NCI-H146 treated with DMSO at 0.1 percent for 48 hours (cell line): Measurements from ENCODE around the gene MYO15B.

Source experiments
- DNase-seq: peaks from one replicate; lab custom pipeline; 2025; ENCODE audit not compliant: unreplicated experiment; lab: John Stamatoyannopoulos, UW

MYO15B gene

DNA sequence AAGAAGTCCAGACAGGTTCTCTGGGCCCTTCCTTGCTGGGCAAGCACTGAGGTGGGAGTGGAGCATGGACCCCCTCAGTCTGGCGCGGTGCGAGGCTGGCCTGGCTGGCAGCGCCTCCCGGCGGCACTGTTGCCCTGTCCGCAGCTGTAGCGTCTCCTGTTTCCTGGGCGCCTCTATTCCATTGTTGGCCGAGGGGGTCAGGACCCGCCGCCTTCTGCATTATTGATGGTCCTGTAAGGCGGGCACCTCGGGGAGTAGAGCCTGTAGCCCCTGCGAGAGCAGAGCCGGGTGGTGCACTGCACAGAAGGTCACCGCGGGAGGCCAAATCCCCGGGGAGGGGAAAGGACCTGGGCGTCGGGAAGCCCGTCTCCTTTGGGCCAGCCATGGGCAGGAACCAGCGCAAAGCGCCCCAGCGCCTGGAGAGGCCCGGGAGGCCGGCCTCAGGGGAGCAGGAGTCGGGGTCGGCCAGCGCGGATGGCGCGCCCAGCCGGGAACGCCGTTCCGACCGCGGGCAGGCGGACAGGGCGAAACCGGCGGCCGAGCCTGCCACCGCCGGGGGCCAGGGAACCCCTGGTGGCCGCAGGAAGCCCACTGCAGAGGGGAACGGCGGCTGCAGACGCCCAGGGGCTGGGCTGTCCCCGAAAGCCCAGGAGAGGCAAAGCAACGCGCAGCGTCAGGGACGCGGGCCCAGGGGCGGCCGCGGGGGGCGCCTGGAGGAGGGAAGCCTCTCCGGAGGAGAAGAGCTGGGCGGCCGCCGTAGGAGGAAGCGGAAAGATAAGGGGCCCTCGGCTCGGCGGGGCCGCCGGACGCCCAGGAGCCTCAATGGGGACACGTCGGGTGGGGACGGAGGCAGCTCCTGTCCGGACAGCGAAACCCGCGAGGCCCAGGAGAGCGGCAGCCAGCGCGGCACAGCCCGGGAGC, at the start of gene MYO15B:
Gene MYO15B, plus strand, starts transcription at position 126 of the 921 bp plus-strand sequence. Its CDS starts 258 bp downstream, at position 384.
- DNase-seq = peak; percentile 53

DNA sequence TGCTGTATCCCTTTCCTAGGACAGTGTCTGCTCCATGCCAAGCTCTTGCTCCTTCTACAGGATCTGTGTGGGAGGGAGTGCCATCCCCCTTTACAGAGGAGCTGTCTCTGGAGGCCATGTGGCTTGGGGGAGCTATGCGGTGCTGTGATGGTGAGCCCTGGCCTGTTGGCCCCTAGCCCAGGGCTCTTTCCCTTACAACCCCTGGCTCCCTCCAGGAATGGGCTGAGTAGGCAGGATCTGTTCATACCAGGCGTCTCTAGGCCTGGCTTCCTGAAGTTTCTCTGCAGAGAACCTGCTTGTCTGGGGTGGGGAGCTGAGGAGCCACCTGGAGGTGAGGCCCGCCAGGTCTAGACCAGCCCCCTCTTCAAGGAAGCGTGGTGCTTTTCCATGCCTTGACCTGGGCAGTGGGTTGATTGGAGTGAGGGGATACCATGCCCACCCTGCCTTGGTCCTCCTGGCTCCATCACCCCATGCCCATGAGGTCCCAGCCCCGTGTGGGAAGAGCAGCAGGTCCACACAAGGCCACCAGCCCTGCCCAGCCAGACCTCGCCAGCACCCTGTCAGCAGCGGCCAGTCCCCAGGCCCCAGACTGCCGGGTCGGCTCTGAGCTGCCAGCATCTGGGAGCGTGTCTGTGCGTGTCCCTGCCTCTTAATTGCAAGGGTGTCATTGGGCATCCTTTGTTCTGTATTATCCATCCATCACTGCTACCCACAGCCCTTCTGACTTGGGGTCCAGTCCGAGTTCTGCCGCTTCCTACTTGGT, 47.5 kb upstream of the MYO15B start:
- DNase-seq = no peak

DNA sequence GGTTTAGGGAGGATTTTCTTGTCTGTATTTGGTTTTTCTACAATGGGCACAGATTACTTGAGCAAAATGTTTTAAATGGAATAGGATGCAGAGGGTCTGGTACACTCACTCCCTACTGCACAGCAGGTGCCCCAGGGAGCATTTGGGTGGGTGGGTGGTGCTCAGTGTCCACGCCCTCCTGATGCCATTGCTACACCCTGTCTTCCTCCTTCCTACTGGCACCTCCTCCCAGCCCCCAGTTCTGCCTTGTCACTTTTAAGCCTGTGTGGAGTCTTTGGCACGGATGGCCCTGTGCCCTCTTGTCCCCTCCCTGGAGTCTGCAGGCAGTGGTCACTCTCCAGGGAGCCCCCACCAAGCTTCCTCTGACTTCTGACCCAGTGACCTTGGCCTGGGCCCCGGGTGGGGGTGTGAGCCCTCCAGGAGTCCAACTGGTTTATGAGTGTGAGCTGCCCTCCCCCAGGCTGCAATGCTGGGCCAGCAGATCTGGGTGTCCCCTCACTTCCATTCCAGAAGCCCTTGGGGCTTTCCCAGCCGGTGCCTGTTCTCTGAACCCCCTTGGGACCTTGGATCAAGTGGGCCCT, 46.6 kb upstream of the MYO15B start:
- no peak for DNase-seq

DNA sequence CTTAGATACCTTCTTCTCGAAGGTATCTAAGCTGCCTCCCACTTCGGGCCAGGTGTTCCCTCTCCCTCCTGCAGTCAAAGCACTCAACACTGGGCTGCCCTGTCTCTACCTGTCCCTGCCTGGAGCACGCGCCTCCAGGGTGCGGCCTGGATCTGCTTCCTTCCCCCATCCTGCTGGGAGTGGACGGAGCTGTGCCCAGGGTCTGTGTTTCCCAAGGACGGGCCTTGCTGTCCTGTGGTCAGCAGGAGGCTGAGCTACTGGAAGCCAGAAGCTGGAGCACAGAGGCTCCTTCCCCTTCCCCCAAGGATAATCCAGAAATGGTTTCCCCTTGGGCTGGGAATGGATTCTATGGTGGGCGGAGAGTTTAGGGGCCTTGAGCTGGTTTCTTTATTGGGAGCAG, 45.4 kb upstream of the MYO15B start:
- no peak for DNase-seq

DNA sequence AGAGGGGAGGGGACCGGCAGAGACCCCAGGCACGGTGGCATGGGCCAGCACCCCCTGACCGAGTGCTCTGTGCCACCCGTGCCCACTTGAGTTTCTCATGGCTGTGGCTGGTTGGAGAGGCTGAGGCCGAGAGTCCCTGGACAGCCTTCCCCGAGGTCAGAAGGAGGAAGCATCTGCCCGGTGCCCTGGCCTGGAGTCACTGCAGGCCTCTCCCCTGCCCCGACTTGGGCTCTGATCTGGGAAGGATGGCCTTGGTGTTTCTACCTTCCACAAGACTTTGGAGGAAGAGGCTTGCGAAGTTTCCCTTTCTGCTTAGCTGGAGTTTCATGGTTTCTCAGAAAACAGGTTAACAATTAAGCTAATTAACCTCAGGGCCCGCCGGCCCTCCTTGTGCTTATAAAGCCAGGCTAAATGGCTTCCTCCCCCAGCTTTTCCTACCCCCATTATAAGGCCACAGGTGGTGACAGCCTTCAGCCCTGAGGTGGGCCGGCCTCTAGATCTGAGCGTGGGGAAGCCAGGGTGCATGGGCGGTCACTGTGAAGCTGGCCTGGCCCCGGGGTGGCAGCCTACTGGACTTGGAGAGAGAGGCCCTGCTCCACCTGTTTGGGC, 44.8 kb upstream of the MYO15B start:
- no peak for DNase-seq

DNA sequence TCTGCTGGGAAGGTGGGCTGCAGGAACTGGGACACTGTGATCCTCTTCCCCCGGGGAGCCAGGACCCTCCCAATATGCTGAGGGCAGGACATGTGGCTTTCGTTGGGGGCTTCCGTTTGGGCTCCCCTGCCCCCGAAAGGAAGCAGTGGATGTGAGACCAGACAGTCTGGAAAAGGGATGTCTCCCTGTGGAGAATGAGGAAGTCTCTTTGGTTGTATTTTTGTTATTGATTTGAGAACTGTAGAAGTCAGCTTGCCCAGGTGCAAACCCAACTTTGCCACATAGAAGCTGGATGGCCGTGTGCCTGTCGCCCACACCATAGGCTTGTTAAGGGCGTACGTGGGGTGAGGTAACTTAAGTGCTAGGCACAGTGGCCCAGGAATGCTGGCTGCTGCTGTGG, 43.4 kb upstream of the MYO15B start:
- no peak for DNase-seq

DNA sequence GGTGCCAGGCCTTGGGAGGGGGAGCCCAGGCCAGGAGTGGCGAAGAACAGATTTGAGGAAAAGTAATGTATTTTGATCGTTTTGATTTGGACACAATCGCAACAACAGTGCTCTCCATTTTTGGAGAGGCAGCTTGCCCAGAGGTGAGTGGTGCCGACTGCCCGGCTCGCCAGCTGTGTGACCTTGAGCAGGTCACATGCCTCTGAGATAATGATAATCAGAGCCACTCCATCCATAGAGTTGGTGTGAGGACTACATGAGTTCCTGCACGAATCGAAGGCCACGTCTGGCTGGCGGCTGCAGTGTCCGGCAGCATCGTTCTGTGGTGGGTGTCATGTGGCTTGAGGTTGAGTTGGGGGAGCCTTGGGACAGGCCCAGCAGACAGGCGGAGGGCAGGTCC, 41.4 kb upstream of the MYO15B start:
- DNase-seq = no peak

DNA sequence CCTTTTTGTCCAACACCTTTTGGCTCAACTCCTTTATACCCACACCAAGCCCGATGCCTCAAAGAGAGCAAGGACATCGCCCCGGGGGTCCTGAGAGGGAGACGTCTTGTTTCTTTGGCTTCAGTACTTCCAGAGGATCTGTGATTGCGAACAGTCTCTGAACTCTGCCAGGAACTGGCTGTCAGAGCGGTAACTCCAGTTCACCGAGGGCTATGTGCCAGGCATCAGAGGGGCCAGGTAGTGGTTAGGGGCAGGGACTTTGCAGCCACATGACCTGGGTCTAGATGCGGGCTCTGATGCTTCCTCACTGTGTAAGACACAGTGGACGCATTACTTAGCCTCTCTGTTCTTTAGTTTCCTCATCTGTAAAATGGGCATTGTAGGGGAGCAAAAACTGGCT, 40.5 kb upstream of the MYO15B start:
- no peak for DNase-seq

DNA sequence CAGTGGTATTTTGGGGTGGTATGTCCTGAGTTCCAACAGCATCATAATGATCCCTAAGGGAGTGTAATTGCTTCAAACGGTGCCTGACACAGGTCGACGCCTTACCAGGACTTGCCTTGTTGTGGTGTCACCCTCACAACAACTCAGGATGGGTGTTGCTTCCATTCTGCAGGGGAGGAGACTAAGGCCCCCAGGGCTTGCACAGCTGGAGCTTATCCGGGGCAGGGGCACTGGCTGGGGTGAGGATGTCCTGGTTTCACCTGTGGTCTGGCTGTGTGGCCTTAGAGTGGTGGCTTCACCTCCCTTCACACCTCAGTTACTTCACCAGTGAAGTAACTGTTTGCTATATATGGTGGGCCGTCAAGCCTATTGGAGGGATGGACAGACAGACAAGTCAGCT, 38.8 kb upstream of the MYO15B start:
- no peak for DNase-seq

DNA sequence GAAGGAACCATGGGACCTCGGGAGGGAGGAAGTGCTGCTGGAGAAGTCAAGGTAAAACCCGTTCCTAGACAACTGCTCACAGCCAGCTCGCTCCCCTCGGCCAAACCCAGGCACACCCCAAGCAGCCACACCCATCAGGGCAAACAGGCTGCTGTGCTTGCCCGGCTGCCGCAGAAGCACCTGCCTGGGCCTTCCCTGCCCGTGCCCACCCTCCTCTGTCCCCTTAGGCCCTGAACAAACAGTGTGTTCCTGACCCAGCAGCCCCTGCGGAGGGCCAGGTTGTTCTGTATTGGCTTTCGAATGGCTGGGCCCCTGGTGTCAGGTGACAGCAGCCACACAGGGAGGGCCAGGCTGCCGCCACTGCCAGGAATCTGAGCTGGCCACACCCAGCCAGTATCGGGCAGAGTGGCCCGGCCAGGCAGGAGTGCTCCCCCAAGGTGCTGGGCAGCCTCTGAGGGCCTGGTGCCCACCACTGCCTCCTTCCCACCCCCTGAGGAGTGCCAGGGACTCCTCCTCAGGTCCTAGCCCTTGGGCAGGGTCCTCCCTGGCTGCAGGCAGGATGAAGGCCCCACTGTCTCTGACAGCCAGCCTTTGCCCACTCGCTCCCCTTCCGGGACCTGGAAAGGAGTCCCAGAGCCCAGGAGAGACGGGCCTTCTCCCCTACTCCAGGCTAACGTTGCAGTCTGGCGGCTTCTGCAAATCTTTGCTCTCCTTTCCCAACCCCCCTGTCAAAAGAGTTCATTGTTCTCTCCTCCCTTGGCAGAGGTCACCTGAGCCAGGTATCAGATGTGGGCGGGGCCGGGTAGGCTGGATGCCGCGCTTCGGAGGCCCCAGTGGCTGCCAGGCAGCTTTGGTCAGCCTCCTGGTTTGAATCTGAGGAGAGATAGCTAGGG, 38.1 kb upstream of the MYO15B start:
- DNase-seq = peak; percentile 76

DNA sequence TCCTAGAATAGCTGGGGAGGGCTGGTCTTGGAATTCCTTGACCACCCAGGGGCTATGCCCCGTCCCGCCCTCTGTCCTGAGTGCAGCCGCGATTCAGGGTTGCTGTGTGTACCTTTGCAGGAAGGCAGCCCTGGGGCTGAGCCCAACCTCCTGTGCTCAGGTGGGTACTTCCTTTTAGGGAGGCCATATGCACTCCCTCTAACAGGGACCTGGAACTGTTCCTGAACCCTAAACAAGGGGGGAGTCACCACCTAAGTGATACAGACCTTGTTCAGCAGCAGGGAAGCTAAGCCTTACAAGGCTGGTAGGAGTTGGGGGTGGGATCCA, 37.5 kb upstream of the MYO15B start:
- peak; percentile 36 for DNase-seq

DNA sequence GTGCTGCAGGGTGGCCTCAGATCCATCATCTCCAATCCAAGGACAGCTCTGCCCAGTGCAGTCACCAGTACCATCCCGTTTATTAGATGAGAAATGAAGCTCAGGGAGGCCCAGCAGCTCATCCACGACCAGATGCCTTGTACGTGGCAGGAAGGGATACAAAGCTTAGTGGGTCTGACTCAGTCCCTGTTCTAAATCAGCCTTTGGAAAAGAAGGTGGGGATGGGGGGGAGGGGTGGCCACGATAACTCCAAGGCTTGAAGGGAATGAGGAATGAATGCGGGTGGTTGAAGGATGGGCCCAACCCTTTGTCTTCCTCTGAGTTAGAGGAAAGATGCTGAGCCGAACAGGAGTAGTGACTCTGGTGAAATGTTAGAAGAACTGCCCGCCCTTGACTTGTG, 36.3 kb upstream of the MYO15B start:
- no peak for DNase-seq

DNA sequence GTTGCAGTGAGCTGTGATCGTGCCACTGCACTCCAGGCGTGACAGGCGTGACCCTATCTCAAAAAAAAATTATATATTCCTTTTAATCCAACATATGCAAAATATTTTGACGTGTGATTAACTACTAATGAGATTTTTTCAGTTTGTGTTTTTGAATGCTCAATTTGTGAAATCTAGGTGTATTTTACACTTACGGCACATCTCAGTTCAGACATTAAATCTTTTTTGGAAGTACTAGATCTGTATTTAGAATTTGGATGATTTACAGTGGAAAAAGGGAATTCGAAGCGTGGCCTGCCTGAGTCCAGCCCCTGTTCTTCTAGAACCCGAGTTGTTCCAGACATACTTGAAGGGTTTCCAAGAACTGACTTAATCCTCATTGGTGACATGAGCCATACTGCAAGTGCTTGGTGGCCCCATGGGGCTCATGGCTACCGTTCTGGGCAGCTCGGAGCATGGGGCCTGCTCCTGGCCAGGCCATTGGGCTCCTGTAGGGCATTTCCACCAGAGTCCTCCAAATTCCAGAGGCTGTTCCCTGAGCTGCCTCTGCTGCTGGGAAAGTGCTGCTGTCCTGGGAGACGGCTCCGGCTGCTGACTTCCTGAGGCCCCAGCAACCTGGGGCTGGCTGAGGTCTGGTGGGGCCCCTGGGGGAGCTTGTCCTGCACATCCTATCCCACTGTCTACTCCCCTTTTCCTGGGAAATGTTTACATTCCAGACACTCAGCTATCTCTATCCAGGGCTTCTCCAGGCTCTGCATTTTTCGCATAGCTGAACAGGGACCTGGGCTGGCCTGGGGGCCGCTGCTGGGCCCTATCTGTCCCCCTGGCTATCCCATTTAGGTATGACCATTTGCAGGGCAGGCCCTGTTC, 34.9 kb upstream of the MYO15B start:
- no peak for DNase-seq

DNA sequence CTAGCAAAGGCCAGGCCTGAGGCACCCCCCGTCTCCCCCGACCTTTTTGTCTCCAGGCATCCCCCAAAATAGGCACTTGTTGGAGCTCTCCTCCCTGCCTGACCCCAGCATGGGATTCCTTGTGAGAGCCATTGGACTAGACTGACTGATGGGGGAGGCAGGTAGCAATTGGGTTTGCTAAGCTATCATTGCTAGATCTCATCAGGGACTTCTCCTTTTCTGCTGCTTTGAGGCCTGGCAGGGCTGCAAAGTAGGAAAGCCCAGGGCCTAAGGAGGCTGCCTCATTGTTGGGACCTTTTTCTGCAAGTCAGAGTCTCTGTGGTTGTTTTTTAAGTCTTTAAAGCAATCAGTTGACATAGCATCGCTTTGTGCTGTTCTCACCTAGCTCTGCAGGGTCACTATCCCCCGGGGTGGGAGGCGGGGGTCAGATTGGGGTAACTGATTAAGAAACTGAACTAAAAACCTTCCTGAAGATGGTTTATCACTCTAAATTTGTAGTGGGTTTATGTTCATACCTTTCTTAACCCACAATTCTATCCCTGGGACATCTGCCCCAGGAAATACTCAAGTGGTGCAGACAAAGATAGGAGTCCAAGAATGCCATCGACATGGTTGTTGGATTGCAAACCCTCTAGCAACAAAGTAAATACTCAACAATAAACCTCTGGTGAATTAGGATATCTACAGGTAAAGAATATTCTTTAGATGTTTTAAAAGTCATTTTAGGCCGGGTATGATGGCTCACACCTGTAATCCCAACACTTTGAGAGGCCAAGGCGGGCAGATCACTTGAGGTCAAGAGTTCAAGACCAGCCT, 34.1 kb upstream of the MYO15B start:
- DNase-seq = no peak

DNA sequence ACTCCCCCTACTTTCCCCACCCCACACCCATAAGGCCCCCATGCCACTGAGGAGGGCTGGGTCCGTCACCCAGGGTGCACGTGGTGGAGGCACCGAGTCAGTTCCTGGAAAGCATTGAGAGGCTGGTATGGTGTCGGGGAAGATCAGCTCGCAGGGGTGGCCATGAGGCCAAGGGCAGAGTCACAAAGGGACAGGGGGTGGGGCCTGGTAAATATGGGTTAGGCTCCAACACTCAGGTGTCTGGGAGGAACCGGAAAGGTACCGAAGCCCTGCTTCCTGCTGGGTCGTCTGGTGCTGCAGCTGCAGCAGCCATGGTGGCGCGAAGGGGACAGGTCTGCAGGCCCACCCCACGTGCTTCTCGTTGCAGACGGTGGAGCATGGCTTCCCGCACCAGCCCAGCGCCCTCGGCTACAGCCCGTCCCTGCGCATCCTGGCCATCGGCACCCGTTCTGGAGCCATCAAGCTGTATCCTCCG, 31.9 kb upstream of the MYO15B start:
- DNase-seq = no peak

DNA sequence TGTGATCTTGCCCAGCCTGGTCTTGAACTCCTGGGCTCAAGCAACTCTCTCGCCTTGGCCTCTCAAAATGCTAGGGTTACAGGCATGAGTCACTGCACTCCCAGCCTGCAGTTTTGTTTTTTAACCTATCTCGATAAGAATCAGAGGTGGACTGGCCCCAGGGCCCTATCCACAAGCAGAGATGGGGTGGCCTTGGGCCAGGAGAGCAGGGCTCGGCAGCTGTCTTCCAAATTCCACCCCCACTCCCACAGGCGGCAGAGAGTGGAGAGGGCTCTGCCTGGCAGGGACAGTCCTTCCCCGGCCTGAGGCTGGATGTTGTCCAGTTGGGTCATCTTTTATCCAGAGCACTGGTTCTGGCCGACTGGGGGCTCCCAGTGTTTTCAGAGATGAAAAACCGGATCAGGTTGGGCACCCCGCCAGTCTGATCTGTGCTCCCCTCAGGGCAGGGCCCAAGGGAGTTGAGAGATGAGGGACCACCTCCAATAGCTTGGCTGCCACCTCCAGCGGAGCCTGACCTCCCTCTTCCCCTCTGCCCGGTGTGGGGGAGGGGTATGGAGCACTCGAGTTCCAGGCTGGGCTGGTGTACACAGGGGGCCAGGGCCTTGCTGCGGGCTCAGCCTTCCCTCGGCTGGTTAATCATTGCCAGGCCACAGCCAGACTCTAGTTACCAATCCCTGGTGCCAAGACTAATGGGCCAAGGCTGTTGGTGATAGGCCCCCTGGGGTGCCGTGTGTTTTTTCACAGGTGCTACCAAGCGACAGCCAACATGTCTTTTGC, 30.3 kb upstream of the MYO15B start:
- DNase-seq = no peak

DNA sequence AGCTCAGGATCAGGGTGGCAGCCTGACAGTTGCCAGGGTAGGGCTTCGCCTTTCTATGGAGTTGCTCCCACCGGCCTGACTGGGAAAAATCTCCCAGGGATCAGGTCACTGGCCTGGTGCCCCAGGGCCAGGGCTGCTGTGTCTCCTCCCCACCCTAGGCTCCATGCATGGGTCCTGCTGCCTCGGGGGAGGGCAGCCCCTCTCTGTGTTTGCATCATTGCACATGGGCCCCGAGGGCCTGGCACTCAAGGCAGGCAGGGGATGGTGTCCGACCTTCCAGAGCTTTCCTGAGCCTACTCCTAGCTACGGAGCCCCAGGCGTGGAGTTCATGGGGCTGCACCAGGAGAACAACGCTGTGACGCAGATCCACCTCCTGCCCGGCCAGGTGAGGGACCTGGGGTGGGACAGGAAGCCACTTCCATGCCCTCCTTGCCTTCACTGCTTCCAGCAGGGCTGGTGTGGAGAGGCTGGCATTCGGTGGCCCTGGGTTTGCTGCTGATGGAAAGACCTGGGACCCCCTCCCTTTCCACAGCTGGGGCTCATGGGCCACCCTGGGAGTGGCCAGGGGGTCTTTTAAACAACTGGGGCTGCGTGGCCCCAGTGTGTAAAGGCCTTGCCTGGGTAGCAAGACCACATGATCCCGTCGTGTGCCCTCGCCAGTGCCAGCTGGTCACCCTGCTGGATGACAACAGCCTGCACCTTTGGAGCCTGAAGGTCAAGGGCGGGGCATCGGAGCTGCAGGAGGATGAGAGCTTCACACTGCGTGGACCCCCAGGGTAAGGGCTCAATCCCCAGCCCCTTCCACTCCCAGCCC, 29.5 kb upstream of the MYO15B start:
- DNase-seq = no peak
